ENCODE measurements around the gene TRPM3.

Gene TRPM3

DNA sequence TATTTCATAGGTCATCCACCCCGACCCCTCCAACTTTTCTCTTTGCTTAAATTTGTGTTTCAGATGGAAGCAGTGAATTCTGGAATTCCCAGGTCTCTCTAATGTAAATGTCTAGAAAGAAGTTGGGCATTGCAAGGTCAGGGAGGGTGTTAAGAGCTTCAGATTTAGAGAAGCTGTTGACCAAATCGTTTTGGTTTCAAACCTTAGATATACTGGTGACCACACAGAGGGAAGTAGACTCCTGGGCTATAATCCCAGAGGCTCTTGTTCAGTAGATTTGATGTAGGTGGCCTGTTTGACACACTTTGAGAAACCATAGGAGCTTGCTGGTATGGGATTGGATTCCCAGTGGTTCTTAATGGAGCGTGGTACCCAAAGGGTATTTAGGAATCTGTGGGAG lies 569.6 kb downstream of the TRPM3 start:
- no peak overlapping the region for H3K27ac ChIP-seq (ENCODE audit: extremely low read depth, low read depth, low read length)
- no peaks in the 10 kb centered on the region for H3K36me3 ChIP-seq (ENCODE audit: control insufficient read depth in 2 of 2, insufficient read depth in 1 of 2, low read length in 2 of 2)
- ChIA-PET POLR2A (no interaction called here), CTCF (interaction anchor here (0.8 to 1.0 kb wide), 3 partner anchors 15 to 211 kb away, joined by 3 to 4 read pairs (median 4); no protein-coding TSS in a partner anchor)
- no peaks in the 10 kb centered on the region for H3K9me3 ChIP-seq (ENCODE audit: control insufficient read depth, insufficient read depth, low read depth, low read length)
- no peak overlapping the region for H3K4me3 ChIP-seq (ENCODE audit: low read depth, low read length)
- peak; percentile 68 for TF ChIP-seq ZIC2 (tag by site-specific recombination; IDR thresholded peaks at IDR 0.05)
- no peak for TF ChIP-seq ZNF202 (tag by site-specific recombination; IDR thresholded peaks at IDR 0.05; ENCODE audit: borderline replicate concordance)
- TF ChIP-seq, protein P1, sequence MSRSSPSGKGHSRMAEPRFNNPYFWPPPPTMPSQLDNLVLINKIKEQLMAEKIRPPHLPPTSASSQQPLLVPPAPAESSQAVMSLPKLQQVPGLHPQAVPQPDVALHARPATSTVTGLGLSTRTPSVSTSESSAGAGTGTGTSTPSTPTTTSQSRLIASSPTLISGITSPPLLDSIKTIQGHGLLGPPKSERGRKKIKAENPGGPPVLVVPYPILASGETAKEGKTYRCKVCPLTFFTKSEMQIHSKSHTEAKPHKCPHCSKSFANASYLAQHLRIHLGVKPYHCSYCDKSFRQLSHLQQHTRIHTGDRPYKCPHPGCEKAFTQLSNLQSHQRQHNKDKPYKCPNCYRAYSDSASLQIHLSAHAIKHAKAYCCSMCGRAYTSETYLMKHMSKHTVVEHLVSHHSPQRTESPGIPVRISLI (tag by site-specific recombination; IDR thresholded peaks at IDR 0.05), result no peak
- TF ChIP-seq ZNF221 (tag by site-specific recombination; IDR thresholded peaks at IDR 0.05; ENCODE audit: borderline replicate concordance), result no peak
- no peak for TF ChIP-seq ZNF391 (tag by site-specific recombination; IDR thresholded peaks at IDR 0.05; ENCODE audit: borderline replicate concordance, low read depth)
- H3K4me1 ChIP-seq (ENCODE audit: control insufficient read depth, insufficient read depth, low read length), result no peaks in the 10 kb centered on the region

- H3K9me3 ChIP-seq (ENCODE audit: control insufficient read depth, insufficient read depth, low read depth, low read length), result no peaks in the 10 kb centered on the region
- TF ChIP-seq, protein P2, sequence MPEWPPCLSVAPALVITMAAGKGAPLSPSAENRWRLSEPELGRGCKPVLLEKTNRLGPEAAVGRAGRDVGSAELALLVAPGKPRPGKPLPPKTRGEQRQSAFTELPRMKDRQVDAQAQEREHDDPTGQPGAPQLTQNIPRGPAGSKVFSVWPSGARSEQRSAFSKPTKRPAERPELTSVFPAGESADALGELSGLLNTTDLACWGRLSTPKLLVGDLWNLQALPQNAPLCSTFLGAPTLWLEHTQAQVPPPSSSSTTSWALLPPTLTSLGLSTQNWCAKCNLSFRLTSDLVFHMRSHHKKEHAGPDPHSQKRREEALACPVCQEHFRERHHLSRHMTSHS (tag by site-specific recombination; IDR thresholded peaks at IDR 0.05), result no peak
- TF ChIP-seq KLF1 (tag by site-specific recombination; IDR thresholded peaks at IDR 0.05) (no peak), SP3 (tag by site-specific recombination; IDR thresholded peaks at IDR 0.05) (no peak), GLI4 (tag by site-specific recombination; IDR thresholded peaks at IDR 0.05) (no peak), YY1 (tag by site-specific recombination; IDR thresholded peaks at IDR 0.05) (no peak), ZNF211 (tag by site-specific recombination; IDR thresholded peaks at IDR 0.05; ENCODE audit: low read depth) (no peak), MEIS1 (CRISPR knock-in tag; IDR thresholded peaks at IDR 0.05; ENCODE audit: borderline replicate concordance) (no peak)
- no peak overlapping the region for H3K4me3 ChIP-seq (ENCODE audit: low read depth, low read length)
- no peaks in the 10 kb centered on the region for H3K4me1 ChIP-seq (ENCODE audit: control insufficient read depth, insufficient read depth, low read length)
- no peaks in the 10 kb centered on the region for H3K36me3 ChIP-seq (ENCODE audit: control insufficient read depth in 2 of 2, insufficient read depth in 1 of 2, low read length in 2 of 2)
- POLR2A ChIA-PET, result no interaction called here
- H3K27ac ChIP-seq (ENCODE audit: extremely low read depth, low read depth, low read length), result no peak overlapping the region
- CTCF ChIA-PET, result interaction anchor here (0.8 to 1.0 kb wide), 3 partner anchors 16 to 211 kb away, joined by 3 to 4 read pairs (median 4); no protein-coding TSS in a partner anchor
Measured at GRCh38 chr9:70551396-70551795, 570.0 kb downstream of the TRPM3 start.

GRCh38 chr9:70549926-70550325 lies 571.5 kb downstream of the TRPM3 start:
- CTCF ChIA-PET, result no interaction called here
- H3K4me1 ChIP-seq (ENCODE audit: control insufficient read depth, insufficient read depth, low read length), result no peaks in the 10 kb centered on the region
- TF ChIP-seq PRDM2 (tag by site-specific recombination; IDR thresholded peaks at IDR 0.05; ENCODE audit: borderline replicate concordance), result no peak
- no peak for TF ChIP-seq OSR2 (tag by site-specific recombination; IDR thresholded peaks at IDR 0.05)
- TF ChIP-seq IKZF3 (tag by site-specific recombination; IDR thresholded peaks at IDR 0.05), result no peak
- TF ChIP-seq ZNF768 (tag by site-specific recombination; IDR thresholded peaks at IDR 0.05), result no peak
- no peak for TF ChIP-seq ZNF623 (tag by site-specific recombination; IDR thresholded peaks at IDR 0.05)
- no peak for TF ChIP-seq BCL11A (tag by site-specific recombination; IDR thresholded peaks at IDR 0.05; ENCODE audit: low read depth)
- TF ChIP-seq ZNF23 (tag by site-specific recombination; IDR thresholded peaks at IDR 0.05; ENCODE audit: borderline replicate concordance), result no peak
- TF ChIP-seq ZNF155 (tag by site-specific recombination; IDR thresholded peaks at IDR 0.05), result no peak
- TF ChIP-seq ZBTB1 (tag by site-specific recombination; IDR thresholded peaks at IDR 0.05), result no peak
- TF ChIP-seq HOXD13 (CRISPR knock-in tag; IDR thresholded peaks at IDR 0.05; ENCODE audit: borderline replicate concordance), result no peak
- no peak for TF ChIP-seq ZSCAN5A (tag by site-specific recombination; IDR thresholded peaks at IDR 0.05)
- TF ChIP-seq ZNF701 (tag by site-specific recombination; IDR thresholded peaks at IDR 0.05), result no peak
- no peak for TF ChIP-seq HOXA7 (CRISPR knock-in tag; IDR thresholded peaks at IDR 0.05; ENCODE audit: borderline replicate concordance)

More at GRCh38 chr9:70549926-70550325, 571.5 kb downstream of the TRPM3 start:
- Histone ChIP-seq H3K4me3 (ENCODE audit: low read depth, low read length) (no peak overlapping the region), H3K36me3 (ENCODE audit: control insufficient read depth in 2 of 2, insufficient read depth in 1 of 2, low read length in 2 of 2) (no peaks in the 10 kb centered on the region), H3K9me3 (ENCODE audit: control insufficient read depth, insufficient read depth, low read depth, low read length) (no peaks in the 10 kb centered on the region), H3K27ac (ENCODE audit: extremely low read depth, low read depth, low read length) (no peak overlapping the region)
- POLR2A ChIA-PET, result no interaction called here
